Keratinocyte (primary cell): ENCODE data around the gene UCKL1.
"Not testable (repeated sequence)": the region's sequence is repeated elsewhere in the genome, so short reads cannot be mapped to it uniquely, and the experiment has no call there.

Source experiments
- EZH2 ChIP-seq: IDR thresholded peaks from one replicate; pipeline ENCODE4 v1.6.1; 2012; ENCODE audit warnings: inconsistent platforms, mild to moderate bottlenecking, low read length, moderate library complexity
- TF ChIP-seq, protein P1 (sequence below), 3 experiments: IDR thresholded peaks in 1 of 3; conservative IDR thresholded peaks in 1 of 3; optimal IDR thresholded peaks in 1 of 3; 2 replicates in 2 of 3; 3 replicates in 1 of 3; pipeline versions ENCODE3 to v1.5.1; 2011; ENCODE audit warnings: low read length in 3 of 3, mild to moderate bottlenecking in 3 of 3, moderate library complexity in 2 of 3, control low read depth in 1 of 3, inconsistent platforms in 1 of 3; ENCODE audit not compliant: insufficient read depth in 2 of 3; ENCODE audit errors: extremely low read depth in 1 of 3

DNA sequence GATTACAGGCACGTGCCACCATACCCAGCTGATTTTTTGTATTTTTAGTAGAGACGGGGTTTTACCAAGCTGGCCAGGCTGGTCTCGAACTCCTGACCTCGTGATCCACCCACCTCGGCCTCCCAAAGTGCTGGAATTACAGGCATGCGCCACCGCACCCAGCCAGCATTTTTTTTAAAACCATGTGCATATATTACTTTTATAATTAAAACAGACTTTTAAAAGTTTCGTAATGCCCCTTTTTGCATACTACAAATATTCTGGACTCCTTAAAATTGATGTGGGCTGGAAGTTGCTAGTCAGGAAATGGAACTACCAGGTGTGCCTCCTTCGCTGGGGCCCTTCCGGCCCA lies 15.7 kb upstream of the UCKL1 start:
- not testable (repeated sequence) for TF ChIP-seq EZH2
- TF ChIP-seq, protein P1, sequence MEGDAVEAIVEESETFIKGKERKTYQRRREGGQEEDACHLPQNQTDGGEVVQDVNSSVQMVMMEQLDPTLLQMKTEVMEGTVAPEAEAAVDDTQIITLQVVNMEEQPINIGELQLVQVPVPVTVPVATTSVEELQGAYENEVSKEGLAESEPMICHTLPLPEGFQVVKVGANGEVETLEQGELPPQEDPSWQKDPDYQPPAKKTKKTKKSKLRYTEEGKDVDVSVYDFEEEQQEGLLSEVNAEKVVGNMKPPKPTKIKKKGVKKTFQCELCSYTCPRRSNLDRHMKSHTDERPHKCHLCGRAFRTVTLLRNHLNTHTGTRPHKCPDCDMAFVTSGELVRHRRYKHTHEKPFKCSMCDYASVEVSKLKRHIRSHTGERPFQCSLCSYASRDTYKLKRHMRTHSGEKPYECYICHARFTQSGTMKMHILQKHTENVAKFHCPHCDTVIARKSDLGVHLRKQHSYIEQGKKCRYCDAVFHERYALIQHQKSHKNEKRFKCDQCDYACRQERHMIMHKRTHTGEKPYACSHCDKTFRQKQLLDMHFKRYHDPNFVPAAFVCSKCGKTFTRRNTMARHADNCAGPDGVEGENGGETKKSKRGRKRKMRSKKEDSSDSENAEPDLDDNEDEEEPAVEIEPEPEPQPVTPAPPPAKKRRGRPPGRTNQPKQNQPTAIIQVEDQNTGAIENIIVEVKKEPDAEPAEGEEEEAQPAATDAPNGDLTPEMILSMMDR (optimal IDR thresholded peaks at IDR 0.05 in 1 of 3, IDR thresholded peaks at IDR 0.05 in 1 of 3, conservative IDR thresholded peaks at IDR 0.05 in 1 of 3; ENCODE audit: extremely low read depth in 1 of 3, insufficient read depth in 2 of 3, low read length in 3 of 3), result not testable (repeated sequence)
